Cardiac fibroblast (primary cell): ENCODE results near the gene TLCD3A.

Experiments
- DNase-seq, 2 donors: peaks; one replicate each; pipeline versions ENCODE4 v3.0.0 to v3.0.0-alpha.2; 2010; ENCODE audit warnings: low read depth in 2 of 2
- H3K4me3 ChIP-seq, 2 donors: replicated peaks in 1 of 2; 1 replicate in 1 of 2; 2 replicates in 1 of 2; pipeline ENCODE4 v1.5.1; 2011; ENCODE audit warnings: low read depth in 2 of 2, low read length in 2 of 2, mild to moderate bottlenecking in 2 of 2, moderate library complexity in 1 of 2
- CTCF ChIP-seq: IDR thresholded peaks from one replicate; pipeline ENCODE4 v1.5.1; 2011; ENCODE audit warnings: low read depth, mild to moderate bottlenecking, low read length, inconsistent platforms

The TLCD3A gene

GRCh38 chr17:732067-732901, at the start of gene TLCD3A:
Gene TLCD3A, plus strand, starts transcription at chr17:732596. Its CDS starts 52 bp downstream, at chr17:732648.
- H3K4me3 ChIP-seq = peak within 1 kb of the TSS; percentile 61 to 67

GRCh38 chr17:683040-683439, 49.4 kb upstream of the TLCD3A start:
- no peak for DNase-seq
- H3K4me3 ChIP-seq = no peak overlapping the region
- TF ChIP-seq CTCF = no peak

More at GRCh38 chr17:732067-732901, at the start of gene TLCD3A:
- DNase-seq = peak; percentile 49 to 74
- no peak for TF ChIP-seq CTCF

- H3K4me3 ChIP-seq = no peak overlapping the region
- no peak for TF ChIP-seq CTCF
Measured at GRCh38 chr17:683499-684254, 48.7 kb upstream of the TLCD3A start.

GRCh38 chr17:685006-685405, 47.4 kb upstream of the TLCD3A start:
- no peak for TF ChIP-seq CTCF
- no peak overlapping the region for H3K4me3 ChIP-seq
- DNase-seq = no peak

More at GRCh38 chr17:683499-684254, 48.7 kb upstream of the TLCD3A start:
- DNase-seq = no peak

- peak; percentile 53 to 62 for DNase-seq
Measured at GRCh38 chr17:688100-688989, 44.1 kb upstream of the TLCD3A start.

More at GRCh38 chr17:688100-688989, 44.1 kb upstream of the TLCD3A start:
- TF ChIP-seq CTCF = peak; percentile 20
- H3K4me3 ChIP-seq = no peak overlapping the region
